Esophagus (tissue), 2 donors: ENCODE data around the gene SORCS2. TPM values are rescaled to one million over a fixed set of nuclear protein-coding genes. Genes with fewer than 3 reads are reported as not detected.

Source experiments
- H3K27ac ChIP-seq, 2 donors: one replicate each; pipeline ENCODE4 v1.5.1; 2013; ENCODE audit warnings: low read depth in 2 of 2, mild to moderate bottlenecking in 2 of 2, inconsistent platforms in 1 of 2, low read length in 1 of 2, moderate library complexity in 1 of 2
- H3K27me3 ChIP-seq, 2 donors: one replicate each; pipeline ENCODE4 v1.6.1; 2013; ENCODE audit warnings: low read length in 2 of 2, control low read depth in 1 of 2, mild to moderate bottlenecking in 1 of 2; ENCODE audit not compliant: insufficient read depth in 2 of 2, control insufficient read depth in 1 of 2
- H3K36me3 ChIP-seq, 2 donors: one replicate each; pipeline ENCODE4 v1.6.1; 2013; ENCODE audit warnings: low read length in 1 of 2; ENCODE audit not compliant: control insufficient read depth in 2 of 2, insufficient read depth in 2 of 2
- H3K4me1 ChIP-seq, 2 donors: one replicate each; pipeline ENCODE4 v1.6.1; 2013; ENCODE audit warnings: low read length in 1 of 2; ENCODE audit not compliant: control insufficient read depth in 2 of 2, insufficient read depth in 2 of 2
- H3K4me3 ChIP-seq, 2 donors: one replicate each; pipeline ENCODE4 v1.5.1; 2013; ENCODE audit warnings: low read length in 2 of 2, mild to moderate bottlenecking in 2 of 2, low read depth in 1 of 2, moderate library complexity in 1 of 2
- H3K9me3 ChIP-seq, 2 donors: one replicate each; pipeline ENCODE4 v1.6.1; 2013; ENCODE audit warnings: mild to moderate bottlenecking in 2 of 2, low read depth in 1 of 2, low read length in 1 of 2, moderate library complexity in 1 of 2; ENCODE audit not compliant: control insufficient read depth in 2 of 2, insufficient read depth in 1 of 2
- WGBS, 2 donors: extraction: QIAGEN DNeasy Blood & Tissue Kit; methylation state at CpG; one replicate each; pipeline ENCODE4 v1.1.7; 2013; 5-methylcytosine and 5-hydroxymethylcytosine counted together
- polyA plus RNA-seq, 2 donors: library from polyadenylated mRNA; stranded (reverse); fragments of 200-250 nt; gene quantifications; one replicate each; pipeline ENCODE4 v1.2.3, GENCODE V29; 2013
- donor health status: healthy with polysubstance abuse.
- donor health status: Bipolar disorder and iron deficiency.

SORCS2 gene
- polyA plus RNA-seq, 2 donors: 1.1 to 1.2 TPM

GRCh38 chr4:7315286-7315685 lies 122.9 kb downstream of the SORCS2 start:
- Histone ChIP-seq H3K27me3 (no peaks in the 10 kb centered on the region), H3K27ac (no peak overlapping the region), H3K9me3 (peaks cover 0 to 2% of the 10 kb centered on the region in 2 donors), H3K36me3 (no peaks in the 10 kb centered on the region), H3K4me1 (no peaks in the 10 kb centered on the region), H3K4me3 (no peak overlapping the region)
- WGBS, 2 donors: 88 to 94% methylated on average over 4 of the region's 4 CpGs

- Histone ChIP-seq H3K9me3 (peaks cover 0 to 2% of the 10 kb centered on the region in 2 donors), H3K36me3 (no peaks in the 10 kb centered on the region), H3K27ac (no peak overlapping the region), H3K27me3 (no peaks in the 10 kb centered on the region), H3K4me1 (no peaks in the 10 kb centered on the region), H3K4me3 (no peak overlapping the region)
- 68 to 79% methylated on average over 1 of the region's 1 CpG for WGBS, 2 donors
Measured at GRCh38 chr4:7315935-7316334, 123.6 kb downstream of the SORCS2 start.

GRCh38 chr4:7319024-7319423 lies 126.7 kb downstream of the SORCS2 start:
- 87 to 92% methylated on average over 4 of the region's 4 CpGs for WGBS, 2 donors
- Histone ChIP-seq H3K4me3 (no peak overlapping the region), H3K4me1 (peaks cover 0 to 2% of the 10 kb centered on the region in 2 donors), H3K36me3 (no peaks in the 10 kb centered on the region), H3K27me3 (no peaks in the 10 kb centered on the region), H3K27ac (no peak overlapping the region), H3K9me3 (no peaks in the 10 kb centered on the region)

- WGBS, 2 donors: 49 to 60% methylated on average over 5 of the region's 5 CpGs
- H3K27me3 ChIP-seq: no peaks in the 10 kb centered on the region
- H3K9me3 ChIP-seq: no peaks in the 10 kb centered on the region
- no peak overlapping the region for H3K4me3 ChIP-seq
- no peaks in the 10 kb centered on the region for H3K36me3 ChIP-seq
- no peak overlapping the region for H3K27ac ChIP-seq
- peaks cover 0 to 2% of the 10 kb centered on the region in 2 donors for H3K4me1 ChIP-seq
Measured at GRCh38 chr4:7320206-7320797, 128.0 kb downstream of the SORCS2 start.

- Histone ChIP-seq H3K4me1 (peaks cover 0 to 2% of the 10 kb centered on the region in 2 donors), H3K27ac (no peak overlapping the region), H3K36me3 (no peaks in the 10 kb centered on the region), H3K9me3 (no peaks in the 10 kb centered on the region), H3K4me3 (no peak overlapping the region), H3K27me3 (no peaks in the 10 kb centered on the region)
- WGBS, 2 donors: 64 to 66% methylated on average over 18 of the region's 18 CpGs
Measured at GRCh38 chr4:7322166-7322991, 130.0 kb downstream of the SORCS2 start.

GRCh38 chr4:7323461-7323871 lies 131.1 kb downstream of the SORCS2 start:
- no peaks in the 10 kb centered on the region for H3K36me3 ChIP-seq
- no peaks in the 10 kb centered on the region for H3K9me3 ChIP-seq
- no peak overlapping the region for H3K4me3 ChIP-seq
- WGBS, 2 donors: 72 to 82% methylated on average over 5 of the region's 5 CpGs
- H3K27ac ChIP-seq: no peak overlapping the region
- H3K4me1 ChIP-seq: peaks cover 0 to 2% of the 10 kb centered on the region in 2 donors
- H3K27me3 ChIP-seq: no peaks in the 10 kb centered on the region

GRCh38 chr4:7323872-7324650 lies 131.7 kb downstream of the SORCS2 start:
- no peaks in the 10 kb centered on the region for H3K9me3 ChIP-seq
- H3K4me3 ChIP-seq: no peak overlapping the region
- no peak overlapping the region for H3K27ac ChIP-seq
- H3K4me1 ChIP-seq: peaks cover 0 to 7% of the 10 kb centered on the region in 2 donors
- no peaks in the 10 kb centered on the region for H3K27me3 ChIP-seq
- H3K36me3 ChIP-seq: no peaks in the 10 kb centered on the region
- WGBS, 2 donors: 53 to 65% methylated on average over 16 of the region's 16 CpGs

- no peaks in the 10 kb centered on the region for H3K36me3 ChIP-seq
- WGBS, 2 donors: 47 to 50% methylated on average over 13 of the region's 13 CpGs
Measured at GRCh38 chr4:7324651-7325121, 132.3 kb downstream of the SORCS2 start.

GRCh38 chr4:7325541-7325940 lies 133.2 kb downstream of the SORCS2 start:
- Histone ChIP-seq H3K36me3 (no peaks in the 10 kb centered on the region), H3K9me3 (no peaks in the 10 kb centered on the region), H3K4me3 (no peak overlapping the region), H3K27me3 (no peaks in the 10 kb centered on the region), H3K27ac (no peak overlapping the region), H3K4me1 (peaks cover 0 to 8% of the 10 kb centered on the region in 2 donors)
- 78 to 85% methylated on average over 13 of the region's 13 CpGs for WGBS, 2 donors

More at GRCh38 chr4:7324651-7325121, 132.3 kb downstream of the SORCS2 start:
- no peak overlapping the region for H3K4me3 ChIP-seq
- peaks cover 0 to 8% of the 10 kb centered on the region in 2 donors for H3K4me1 ChIP-seq
- H3K27me3 ChIP-seq: no peaks in the 10 kb centered on the region
- H3K9me3 ChIP-seq: no peaks in the 10 kb centered on the region
- H3K27ac ChIP-seq: no peak overlapping the region
